Effector memory CD4-positive, alpha-beta T cell (primary cell): ENCODE results near the gene TGM3.

ENCODE experiments used
- DNase-seq, 3 donors: peaks; one replicate each; pipeline ENCODE4 v3.0.0-alpha.2; 2020
- H3K27ac ChIP-seq: 2 replicates; pipeline ENCODE4 v1.7.0; 2013; ENCODE audit warnings: mild to moderate bottlenecking, low read length, moderate library complexity; ENCODE audit not compliant: insufficient read depth, poor library complexity, severe bottlenecking
- H3K27me3 ChIP-seq: replicated peaks from 2 replicates; pipeline ENCODE4 v1.7.0; 2013; ENCODE audit warnings: mild to moderate bottlenecking, low read length; ENCODE audit not compliant: insufficient read depth, control insufficient read depth, poor library complexity, severe bottlenecking
- H3K36me3 ChIP-seq: 2 replicates; pipeline ENCODE4 v1.7.0; 2013; ENCODE audit warnings: mild to moderate bottlenecking, low read length, moderate library complexity; ENCODE audit not compliant: control insufficient read depth, insufficient read depth
- H3K4me1 ChIP-seq: 2 replicates; pipeline ENCODE4 v1.7.0; 2013; ENCODE audit warnings: low read length, mild to moderate bottlenecking; ENCODE audit not compliant: control insufficient read depth, insufficient read depth, poor library complexity, severe bottlenecking
- H3K4me3 ChIP-seq: 2 replicates; pipeline ENCODE4 v1.7.0; 2013; ENCODE audit warnings: low read length, low read depth, mild to moderate bottlenecking; ENCODE audit not compliant: insufficient read depth, poor library complexity, severe bottlenecking
- H3K9me3 ChIP-seq: 2 replicates; pipeline ENCODE4 v1.7.0; 2013; ENCODE audit warnings: mild to moderate bottlenecking, low read length, moderate library complexity; ENCODE audit not compliant: control insufficient read depth

The TGM3 gene

GRCh38 chr20:2304180-2304579, 8.4 kb downstream of the TGM3 start:
- H3K9me3 ChIP-seq: no peaks in the 10 kb centered on the region
- no peak for DNase-seq
- no peaks in the 10 kb centered on the region for H3K27me3 ChIP-seq

GRCh38 chr20:2305029-2305428, 9.2 kb downstream of the TGM3 start:
- Histone ChIP-seq H3K27ac (no peak overlapping the region), H3K36me3 (no peaks in the 10 kb centered on the region), H3K4me3 (no peak overlapping the region), H3K27me3 (no peaks in the 10 kb centered on the region), H3K4me1 (no peaks in the 10 kb centered on the region), H3K9me3 (no peaks in the 10 kb centered on the region)
- no peak for DNase-seq

More at GRCh38 chr20:2304180-2304579, 8.4 kb downstream of the TGM3 start:
- H3K4me3 ChIP-seq: no peak overlapping the region
- H3K36me3 ChIP-seq: no peaks in the 10 kb centered on the region
- no peak overlapping the region for H3K27ac ChIP-seq
- H3K4me1 ChIP-seq: no peaks in the 10 kb centered on the region

GRCh38 chr20:2305479-2305878, 9.7 kb downstream of the TGM3 start:
- Histone ChIP-seq H3K27me3 (no peaks in the 10 kb centered on the region), H3K9me3 (no peaks in the 10 kb centered on the region), H3K4me3 (no peak overlapping the region), H3K4me1 (no peaks in the 10 kb centered on the region), H3K27ac (no peak overlapping the region), H3K36me3 (no peaks in the 10 kb centered on the region)
- DNase-seq: no peak

- no peaks in the 10 kb centered on the region for H3K27me3 ChIP-seq
- no peaks in the 10 kb centered on the region for H3K9me3 ChIP-seq
- no peaks in the 10 kb centered on the region for H3K4me1 ChIP-seq
- H3K4me3 ChIP-seq: no peak overlapping the region
- no peak for DNase-seq
- H3K36me3 ChIP-seq: no peaks in the 10 kb centered on the region
- no peak overlapping the region for H3K27ac ChIP-seq
These were observed 10.1 kb downstream of the TGM3 start for GRCh38 chr20:2305946-2306345.

GRCh38 chr20:2307136-2307535, 11.3 kb downstream of the TGM3 start:
- Histone ChIP-seq H3K36me3 (no peaks in the 10 kb centered on the region), H3K9me3 (no peaks in the 10 kb centered on the region), H3K27me3 (no peaks in the 10 kb centered on the region), H3K4me1 (no peaks in the 10 kb centered on the region), H3K4me3 (no peak overlapping the region), H3K27ac (no peak overlapping the region)
- DNase-seq: no peak

- no peak for DNase-seq
- H3K4me1 ChIP-seq: no peaks in the 10 kb centered on the region
These were observed 15.5 kb downstream of the TGM3 start for GRCh38 chr20:2311329-2311728.

GRCh38 chr20:2312876-2313275, 17.1 kb downstream of the TGM3 start:
- Histone ChIP-seq H3K36me3 (no peaks in the 10 kb centered on the region), H3K4me3 (no peak overlapping the region), H3K4me1 (no peaks in the 10 kb centered on the region), H3K27me3 (no peaks in the 10 kb centered on the region), H3K27ac (no peak overlapping the region), H3K9me3 (no peaks in the 10 kb centered on the region)
- no peak for DNase-seq

More at GRCh38 chr20:2311329-2311728, 15.5 kb downstream of the TGM3 start:
- Histone ChIP-seq H3K27ac (no peak overlapping the region), H3K36me3 (no peaks in the 10 kb centered on the region), H3K27me3 (no peaks in the 10 kb centered on the region), H3K4me3 (no peak overlapping the region), H3K9me3 (no peaks in the 10 kb centered on the region)

- DNase-seq: no peak
- Histone ChIP-seq H3K4me1 (no peaks in the 10 kb centered on the region), H3K9me3 (peaks cover 2% of the 10 kb centered on the region), H3K27ac (no peak overlapping the region), H3K27me3 (no peaks in the 10 kb centered on the region), H3K4me3 (no peak overlapping the region), H3K36me3 (no peaks in the 10 kb centered on the region)
These were observed 17.5 kb downstream of the TGM3 start for GRCh38 chr20:2313316-2313715.

GRCh38 chr20:2314759-2315439, 19.1 kb downstream of the TGM3 start:
- no peaks in the 10 kb centered on the region for H3K36me3 ChIP-seq
- no peak for DNase-seq
- no peaks in the 10 kb centered on the region for H3K27me3 ChIP-seq
- H3K27ac ChIP-seq: no peak overlapping the region
- H3K9me3 ChIP-seq: peaks cover 5% of the 10 kb centered on the region
- no peaks in the 10 kb centered on the region for H3K4me1 ChIP-seq
- H3K4me3 ChIP-seq: no peak overlapping the region

GRCh38 chr20:2315440-2315778, 19.6 kb downstream of the TGM3 start:
- Histone ChIP-seq H3K27ac (no peak overlapping the region), H3K27me3 (no peaks in the 10 kb centered on the region), H3K4me3 (no peak overlapping the region), H3K36me3 (no peaks in the 10 kb centered on the region), H3K4me1 (no peaks in the 10 kb centered on the region), H3K9me3 (peaks cover 5% of the 10 kb centered on the region)
- no peak for DNase-seq
